ENCODE results near the gene CNBP.
"Not testable (repeated sequence)": the region's sequence is repeated elsewhere in the genome, so short reads cannot be mapped to it uniquely, and the experiment has no call there.

- TF ChIP-seq POLR2A (IDR thresholded peaks at IDR 0.05); CTCF (IDR thresholded peaks at IDR 0.05 in 4 of 5, conservative IDR thresholded peaks at IDR 0.05 in 1 of 5): not testable (repeated sequence)
Measured at GRCh38 chr3:129189793-129190192, 6.1 kb upstream of the CNBP start.
